ENCODE measurements around the gene NOL12.

DNA sequence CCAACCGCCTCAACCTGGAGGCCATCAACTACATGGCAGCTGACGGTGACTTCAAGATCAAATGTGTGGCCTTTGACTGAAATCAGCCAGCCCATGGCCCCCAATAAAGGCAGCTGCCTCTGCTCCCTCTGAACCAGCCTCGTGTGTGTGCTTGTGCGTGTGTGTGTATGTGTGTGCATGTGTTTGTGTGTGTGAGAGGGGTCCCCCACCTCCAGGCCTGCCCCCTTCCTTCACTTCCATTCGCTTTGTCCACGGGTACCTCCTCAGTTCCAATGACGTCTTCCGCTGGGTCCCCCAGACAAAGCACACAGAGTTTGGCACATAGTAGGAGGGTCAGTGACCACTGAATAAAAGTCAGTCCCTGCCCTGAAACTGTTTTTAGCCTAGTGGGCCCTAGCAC lies 6.5 kb upstream of the NOL12 start:
- no peak for TF ChIP-seq CTCF (IDR thresholded peaks at IDR 0.05)
- no peak for TF ChIP-seq REST (IDR thresholded peaks at IDR 0.05; ENCODE audit: insufficient read depth in 1 of 2, low read depth in 2 of 2, low read length in 1 of 2)

All from Panc1 (cell line).